Ishikawa (cell line): ENCODE results near the gene NOX1.

ENCODE experiments used
- EGR1 ChIP-seq: IDR thresholded peaks from 2 replicates; pipeline ENCODE4 v1.6.1; 2012
- FOXM1 ChIP-seq: IDR thresholded peaks from 2 replicates; pipeline ENCODE4 v1.6.1; 2012; ENCODE audit warnings: low read depth, borderline replicate concordance
- TEAD4 ChIP-seq: IDR thresholded peaks from 2 replicates; pipeline ENCODE4 v1.6.1; 2012
- ZBTB7A ChIP-seq: IDR thresholded peaks from 2 replicates; pipeline ENCODE4 v1.6.1; 2012; ENCODE audit warnings: low read depth

DNA sequence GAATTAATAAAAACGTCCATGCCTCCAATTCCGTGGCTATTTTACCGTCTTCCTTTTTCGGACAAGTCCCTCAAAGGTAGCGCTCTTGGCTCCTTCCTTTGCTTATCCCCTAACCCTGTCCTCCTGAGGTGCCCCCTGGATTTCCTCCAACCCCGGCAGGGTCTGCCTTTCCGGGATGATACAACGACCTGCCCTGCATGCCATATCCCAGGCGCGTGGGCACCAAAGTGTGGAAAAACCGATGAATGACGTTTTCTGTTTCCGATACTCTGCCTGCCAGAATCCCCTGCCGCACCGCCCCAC is 54.7 kb downstream of the NOX1 start:
- TF ChIP-seq TEAD4 (no peak), EGR1 (no peak), FOXM1 (no peak), ZBTB7A (no peak)
